IPS-NIHi7 (cell line): ENCODE data around the gene CDC5L.
A peak's percentile ranks its signal among the peaks of the same experiment; 100 is the strongest.

Experiments used
- DNase-seq: peaks from one replicate; pipeline ENCODE4 v3.0.0; 2012; ENCODE audit warnings: mixed read lengths; ENCODE audit errors: extremely low spot score

Gene CDC5L

GRCh38 chr6:44373787-44374186 is 13.7 kb upstream of the CDC5L start:
- DNase-seq = no peak

DNA sequence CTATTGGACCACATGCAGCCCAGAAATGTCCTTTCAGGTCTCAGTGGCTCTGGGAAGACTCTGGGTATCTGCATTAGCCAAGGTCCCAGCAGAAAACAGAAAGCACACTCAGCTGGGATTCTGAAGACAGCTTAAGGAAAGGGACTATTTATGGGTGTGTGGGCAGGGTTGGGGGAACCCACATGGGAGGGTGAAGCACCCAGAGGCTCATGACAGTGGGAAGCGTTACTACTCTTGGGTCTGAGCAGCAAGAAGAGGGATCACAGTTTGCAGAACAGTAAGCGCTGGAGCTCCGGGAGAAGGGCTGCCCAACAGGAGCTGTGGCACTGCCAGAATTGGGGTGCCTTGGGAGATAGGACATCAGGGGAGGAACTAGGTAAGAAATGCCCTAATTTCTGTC is 12.4 kb upstream of the CDC5L start:
- no peak for DNase-seq

DNA sequence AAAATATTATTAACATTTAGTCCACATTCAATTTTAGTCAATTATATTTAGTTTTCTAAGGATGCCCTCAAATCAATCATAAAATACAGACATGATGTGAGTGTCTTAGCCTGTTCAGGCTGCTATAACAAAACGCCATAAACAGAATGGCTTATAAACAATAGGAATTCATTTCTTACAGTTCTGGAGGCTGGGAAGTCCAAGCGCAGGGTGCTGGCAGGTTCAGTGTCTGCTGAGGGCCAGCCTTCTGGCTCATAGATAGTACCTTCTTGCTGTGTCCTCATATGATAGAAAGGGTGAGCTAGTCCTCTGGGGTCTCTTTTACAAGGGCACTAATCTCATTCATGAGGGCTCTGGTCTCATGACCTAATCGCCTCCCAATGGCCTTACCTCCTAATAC is 10.0 kb upstream of the CDC5L start:
- DNase-seq = no peak

DNA sequence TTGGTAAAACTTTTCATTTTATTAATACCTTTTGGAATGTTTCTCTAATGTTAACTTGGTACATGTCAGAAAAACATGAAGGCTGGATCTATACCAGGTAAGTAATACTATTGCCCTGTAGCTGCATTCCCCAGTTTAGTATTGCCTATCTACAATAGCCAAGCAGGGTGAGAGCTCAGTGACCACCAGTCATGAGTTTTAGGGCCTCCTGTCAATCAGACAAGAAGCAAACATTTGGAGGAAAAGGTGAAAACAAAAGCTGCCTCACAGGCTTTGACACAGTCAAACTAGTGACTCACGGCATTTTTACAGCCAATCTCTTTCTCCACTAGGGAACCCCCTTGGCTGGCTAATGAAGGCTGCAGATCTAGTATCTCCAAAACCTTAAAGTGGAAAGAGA is 9.5 kb upstream of the CDC5L start:
- DNase-seq = no peak

DNA sequence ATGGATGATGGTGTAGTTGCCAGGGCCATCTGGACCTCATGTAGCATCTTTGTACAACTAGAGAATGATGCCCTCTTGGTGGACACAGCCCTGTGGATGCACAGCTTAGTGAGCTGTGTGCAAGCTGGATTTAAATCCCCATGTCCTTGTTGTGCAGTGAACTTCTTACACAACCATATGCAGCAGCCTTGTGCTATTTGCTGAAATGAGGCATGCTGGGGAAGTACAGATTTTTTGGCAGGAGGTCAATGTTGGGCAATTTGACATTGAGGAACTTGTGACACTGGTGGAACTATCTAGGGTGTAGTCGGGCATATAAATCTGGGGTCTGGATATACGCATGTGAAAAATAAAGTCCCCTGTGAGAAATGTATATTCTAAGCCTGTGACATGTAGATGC is 5.8 kb upstream of the CDC5L start:
- DNase-seq = no peak

DNA sequence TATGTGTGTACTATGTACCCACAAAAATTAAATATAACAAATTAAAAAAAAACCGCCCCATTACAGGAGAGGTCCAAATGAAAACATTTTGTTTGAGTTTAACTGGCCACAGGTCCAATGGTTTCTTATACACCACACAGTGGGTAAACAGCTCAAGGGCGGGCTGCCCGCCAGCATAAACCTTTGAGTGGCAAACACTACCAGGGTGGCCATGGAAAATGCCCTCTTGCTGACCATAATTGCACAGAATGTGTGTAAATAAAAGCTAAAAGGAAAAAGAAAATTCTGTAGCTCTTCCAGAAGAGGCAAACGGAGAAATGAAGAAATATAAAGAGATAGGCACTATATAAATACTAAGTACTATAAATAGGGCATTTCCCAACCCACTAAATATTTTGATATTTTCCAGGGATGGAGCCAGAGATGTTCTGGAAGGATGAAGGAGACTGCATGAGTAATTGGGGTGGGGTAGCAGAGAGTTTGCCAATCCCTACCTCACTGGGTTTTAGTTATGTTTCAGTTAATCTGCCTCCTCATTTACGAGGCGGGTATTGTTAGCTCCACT is 1.1 kb upstream of the CDC5L start:
- no peak for DNase-seq

- peak; percentile 21 for DNase-seq
Measured at GRCh38 chr6:44386929-44387345, 569 bp upstream of the CDC5L start.

- DNase-seq = no peak
Measured at GRCh38 chr6:44388135-44388487, 605 bp downstream of the CDC5L start.

GRCh38 chr6:44388887-44389286 is 1.4 kb downstream of the CDC5L start:
- no peak for DNase-seq

DNA sequence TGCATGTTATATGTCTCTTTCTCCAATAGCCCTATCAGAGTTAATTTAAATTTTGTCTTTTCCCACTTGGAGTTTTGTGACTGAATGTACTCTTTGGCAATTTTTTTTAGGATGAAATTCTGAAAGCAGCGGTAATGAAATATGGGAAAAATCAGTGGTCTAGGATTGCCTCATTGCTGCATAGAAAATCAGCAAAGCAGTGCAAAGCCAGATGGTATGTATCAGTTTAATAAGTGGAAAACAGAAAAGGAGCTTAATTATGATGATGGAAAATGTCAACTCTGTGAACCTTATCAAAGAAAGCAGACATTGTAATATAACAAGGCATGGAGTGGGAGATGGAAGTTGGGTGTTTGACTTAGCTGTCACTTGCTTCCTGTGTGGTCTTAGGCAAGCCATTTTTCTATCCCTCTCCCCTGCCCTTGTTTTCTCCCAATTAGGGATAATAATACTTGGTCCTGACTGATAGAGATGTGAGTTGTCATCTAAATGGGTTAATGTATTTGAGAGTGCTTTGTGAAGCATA is 2.7 kb downstream of the CDC5L start:
- no peak for DNase-seq

DNA sequence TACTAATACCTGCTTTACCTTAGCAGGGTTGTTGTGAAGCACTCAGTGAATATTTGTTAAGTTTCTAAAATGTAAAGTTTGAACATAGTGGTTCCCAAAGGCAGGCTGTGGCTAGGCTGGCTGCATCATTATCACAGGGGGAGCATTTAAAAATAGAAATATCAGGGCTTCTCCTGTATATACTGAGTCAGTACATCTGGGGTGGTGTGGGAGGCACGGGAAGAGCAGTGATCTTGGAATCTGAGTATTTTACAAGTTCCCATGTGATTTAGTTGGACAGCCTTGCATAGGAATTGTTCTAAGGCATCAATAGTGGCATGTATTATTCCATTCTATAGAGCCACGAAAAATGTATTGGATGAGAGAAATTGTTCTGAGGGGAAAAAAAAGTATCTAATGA is 8.0 kb downstream of the CDC5L start:
- no peak for DNase-seq

- no peak for DNase-seq
Measured at GRCh38 chr6:44396968-44397367, 9.5 kb downstream of the CDC5L start.

- DNase-seq = no peak
Measured at GRCh38 chr6:44397424-44398164, 10.1 kb downstream of the CDC5L start.

- no peak for DNase-seq
Measured at GRCh38 chr6:44399991-44400390, 12.5 kb downstream of the CDC5L start.

DNA sequence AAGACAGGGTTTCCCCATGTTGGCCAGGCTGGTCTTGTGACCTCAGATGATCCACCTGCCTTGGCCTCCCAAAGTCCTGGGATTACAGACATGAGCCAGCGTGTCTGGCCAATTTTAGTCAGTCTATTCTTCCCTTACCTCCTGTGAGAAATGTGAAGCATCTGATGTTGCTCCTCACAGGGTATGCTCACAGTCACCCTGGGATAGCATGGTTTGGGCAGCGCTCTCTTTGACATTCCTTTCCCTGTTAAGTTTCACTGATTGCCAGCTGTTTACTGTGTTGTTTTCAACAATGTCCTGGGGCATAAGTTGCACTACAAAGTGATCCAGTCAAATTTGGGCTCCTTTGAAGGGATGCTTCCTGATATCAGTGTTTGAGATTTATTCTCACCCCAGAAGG is 13.1 kb downstream of the CDC5L start:
- no peak for DNase-seq

DNA sequence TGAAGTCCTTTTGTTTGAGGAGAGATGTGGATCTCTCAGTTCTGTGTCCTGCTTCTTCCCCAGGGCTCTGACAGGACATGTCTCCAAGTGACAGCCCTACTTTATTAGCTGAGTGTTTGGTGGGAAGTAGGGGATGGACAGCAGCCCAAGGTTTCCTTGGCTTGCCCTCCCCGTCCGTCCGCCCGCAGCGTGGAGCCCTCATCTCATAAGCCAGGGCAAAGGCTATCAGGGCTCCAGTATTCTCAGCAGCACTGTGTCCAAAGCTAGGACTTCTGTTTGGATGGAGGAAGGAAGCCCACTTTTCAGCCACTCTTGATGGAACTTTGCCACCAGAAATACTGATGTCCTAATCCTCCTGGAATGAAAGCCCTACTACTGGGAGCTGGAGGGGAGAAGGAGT is 13.6 kb downstream of the CDC5L start:
- no peak for DNase-seq

DNA sequence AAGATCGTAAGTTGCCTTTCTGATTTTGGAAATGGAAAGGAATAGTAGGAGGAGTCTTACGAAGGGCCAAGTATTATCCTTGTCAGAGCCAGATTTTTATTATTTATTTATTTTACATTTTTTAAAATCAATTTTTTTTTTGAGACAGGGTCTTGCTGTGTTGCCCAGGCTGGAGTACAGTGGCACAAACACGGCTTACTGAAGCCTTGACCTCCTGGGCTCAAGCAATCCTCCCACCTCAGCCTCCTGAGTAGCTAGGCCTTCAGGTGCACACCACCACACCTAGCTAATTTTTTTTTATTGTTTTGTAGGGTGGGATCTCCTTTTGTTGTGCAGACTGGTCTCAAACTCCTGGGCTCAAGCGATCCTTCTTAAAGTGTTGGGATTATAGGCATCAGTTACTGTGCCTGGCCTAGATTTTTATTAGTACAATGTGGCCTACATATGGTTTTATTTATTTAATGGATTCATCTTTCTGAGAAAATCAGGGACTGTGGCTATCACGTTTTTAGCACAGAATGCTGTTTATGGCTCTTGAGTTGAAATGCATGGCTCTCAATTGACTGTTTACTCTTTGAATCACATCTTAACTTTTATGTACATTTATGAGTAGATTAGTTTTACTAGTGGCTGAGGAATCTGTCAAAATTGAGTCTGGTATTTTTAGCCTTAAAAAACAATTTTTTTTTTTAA is 16.7 kb downstream of the CDC5L start:
- no peak for DNase-seq

GRCh38 chr6:44404715-44405099 is 17.2 kb downstream of the CDC5L start:
- no peak for DNase-seq

DNA sequence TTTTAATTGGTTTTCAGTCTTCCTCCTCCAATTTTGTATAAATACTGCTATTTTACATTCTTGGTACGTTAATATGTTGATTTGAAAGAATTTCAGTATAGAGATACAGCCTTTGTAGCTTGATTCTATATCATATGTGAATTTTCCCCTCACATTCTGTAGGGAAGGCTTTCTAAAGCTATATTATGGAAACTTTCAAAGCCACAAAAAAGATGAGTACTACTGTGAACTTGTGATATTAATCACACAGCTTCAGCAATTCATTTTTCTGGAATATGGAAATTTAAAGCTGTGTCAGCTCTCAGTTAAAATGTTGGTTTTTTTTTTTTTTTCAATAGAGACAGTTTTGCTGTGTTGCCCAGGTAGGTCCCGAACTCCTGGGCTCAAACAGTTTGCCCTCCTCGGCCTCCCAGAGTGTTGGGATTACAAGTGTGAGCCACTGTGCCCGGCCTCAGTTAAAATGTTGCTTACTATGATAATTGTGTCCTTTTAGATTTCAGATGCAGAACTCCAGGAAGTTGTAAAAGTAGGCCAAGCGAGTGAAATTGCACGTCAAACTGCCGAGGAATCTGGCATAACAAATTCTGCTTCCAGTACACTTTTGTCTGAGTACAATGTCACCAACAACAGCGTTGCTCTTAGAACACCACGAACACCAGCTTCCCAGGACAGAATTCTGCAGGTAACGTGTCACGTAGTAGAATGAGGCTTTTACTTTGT is 20.6 kb downstream of the CDC5L start:
- DNase-seq = no peak

GRCh38 chr6:44409207-44409794 is 21.8 kb downstream of the CDC5L start:
- no peak for DNase-seq

DNA sequence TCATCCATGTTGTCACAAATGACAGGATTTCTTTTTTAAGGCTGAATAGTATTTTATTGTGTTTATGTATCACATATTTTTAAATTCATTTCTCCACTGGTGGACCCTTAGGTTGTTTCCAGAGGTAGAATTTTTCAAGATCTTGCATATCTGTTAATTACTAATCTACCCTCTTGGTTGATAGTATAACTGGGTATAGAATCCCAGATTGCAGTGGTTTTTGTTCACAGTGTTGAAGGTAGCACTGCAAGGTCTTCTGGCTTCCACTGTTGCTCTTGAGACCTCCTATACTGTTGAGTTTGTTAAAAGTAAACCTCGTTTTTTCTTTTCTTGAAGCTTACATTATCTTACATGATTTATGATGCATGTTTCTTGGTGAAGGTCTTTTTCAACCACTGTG is 22.9 kb downstream of the CDC5L start:
- DNase-seq = no peak

DNA sequence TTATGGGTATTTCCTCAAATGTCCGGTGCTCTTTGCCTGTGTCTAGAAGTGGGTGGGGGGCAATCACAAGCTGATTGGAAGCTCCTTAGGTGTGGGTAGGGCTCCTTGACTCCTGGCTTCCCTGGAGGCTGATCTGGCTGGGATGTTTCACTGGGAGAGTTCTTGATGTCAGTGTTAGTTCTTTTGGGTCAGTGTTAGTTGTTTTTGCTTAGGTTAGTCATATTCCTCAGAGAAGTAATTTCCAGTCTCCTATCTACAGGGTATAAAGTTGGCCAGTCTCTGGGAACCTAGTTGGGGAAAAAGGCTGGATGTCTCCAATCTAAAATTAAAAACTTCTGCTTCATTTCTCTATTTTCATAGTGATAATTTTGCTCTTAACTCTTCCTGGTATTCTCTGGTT is 23.6 kb downstream of the CDC5L start:
- DNase-seq = no peak
